Inferior parietal cortex (tissue), 1 donor: Measurements from ENCODE around the gene AUTS2.
"Not testable (repeated sequence)": the region's sequence is repeated elsewhere in the genome, so short reads cannot be mapped to it uniquely, and the experiment has no call there.

ENCODE experiments used
- DNase-seq: peaks from one replicate; pipeline ENCODE4 v3.0.0-alpha.2; 2016; ENCODE audit errors: extremely low spot score

The AUTS2 gene

GRCh38 chr7:70349031-70349430 is 750.8 kb downstream of the AUTS2 start:
- no peak for DNase-seq

GRCh38 chr7:70349819-70350218 is 751.5 kb downstream of the AUTS2 start:
- no peak for DNase-seq

DNA sequence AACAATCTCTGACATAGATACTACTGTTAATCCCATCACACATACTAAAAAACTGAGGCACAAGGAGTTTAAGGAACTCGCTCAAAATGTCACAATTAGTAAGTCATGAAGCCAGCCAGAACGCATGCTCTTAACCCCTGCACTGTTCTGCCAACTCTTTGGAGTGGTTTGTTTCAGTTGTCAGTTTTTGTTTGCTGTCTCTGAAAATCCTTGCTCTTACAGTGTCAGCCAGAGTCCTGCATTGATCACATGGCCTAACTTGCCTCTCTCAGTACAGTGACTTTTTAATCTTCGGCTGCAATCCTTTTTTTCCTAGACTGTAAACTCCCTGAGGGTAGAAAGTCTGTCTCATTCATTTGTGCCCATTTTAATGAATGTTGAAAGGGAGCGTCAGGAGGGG is 753.8 kb downstream of the AUTS2 start:
- DNase-seq = no peak

DNA sequence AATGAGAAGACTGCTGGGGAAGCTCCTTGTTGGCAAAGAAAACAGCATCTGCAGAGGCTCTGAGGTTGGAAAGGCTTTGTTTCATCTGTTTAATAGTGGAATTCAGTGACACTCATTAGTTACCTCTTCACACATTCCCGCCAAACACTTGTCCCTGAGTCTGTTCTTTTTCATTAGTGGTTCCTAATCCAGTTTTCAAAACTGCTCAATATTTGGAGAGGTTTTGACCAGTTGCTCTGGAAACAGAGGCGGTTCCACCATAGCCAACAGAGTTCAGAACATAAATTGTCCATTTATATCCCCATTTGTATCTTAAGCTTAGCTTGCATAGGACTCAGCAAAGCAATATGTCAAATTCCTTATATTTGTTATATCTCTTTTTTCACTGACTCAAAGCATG is 754.6 kb downstream of the AUTS2 start:
- no peak for DNase-seq

DNA sequence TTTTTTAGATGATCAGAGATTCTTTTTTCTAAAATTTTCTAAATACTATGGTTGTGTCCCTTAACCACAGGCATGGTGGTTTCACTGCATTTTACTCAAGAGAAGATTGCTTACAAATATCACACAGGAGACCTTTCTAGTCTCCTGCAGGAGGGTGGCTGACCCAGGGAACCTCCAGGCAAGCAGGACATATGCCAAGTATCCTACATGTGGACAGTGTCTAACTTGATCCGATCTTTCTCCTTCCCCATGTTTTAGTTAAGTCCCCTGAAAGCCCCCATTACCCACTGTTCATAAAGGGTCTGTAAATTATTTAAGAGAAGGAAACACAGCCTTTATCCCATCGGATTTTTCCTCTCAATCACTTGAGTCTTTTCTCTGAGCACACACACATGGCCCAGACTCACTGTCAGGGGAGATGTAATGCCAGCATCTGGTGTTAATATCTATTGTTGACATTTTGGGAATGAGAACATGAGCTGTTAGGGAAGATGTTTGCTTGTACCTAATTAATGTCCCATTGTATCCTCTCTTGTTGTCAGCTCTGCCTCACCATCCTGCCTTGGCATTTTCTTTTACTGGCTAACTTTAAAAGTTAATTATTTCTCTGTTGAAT is 755.2 kb downstream of the AUTS2 start:
- no peak for DNase-seq

GRCh38 chr7:70353946-70354335 is 755.7 kb downstream of the AUTS2 start:
- DNase-seq = no peak

- DNase-seq = no peak
These were observed 756.3 kb downstream of the AUTS2 start for GRCh38 chr7:70354409-70355169.

DNA sequence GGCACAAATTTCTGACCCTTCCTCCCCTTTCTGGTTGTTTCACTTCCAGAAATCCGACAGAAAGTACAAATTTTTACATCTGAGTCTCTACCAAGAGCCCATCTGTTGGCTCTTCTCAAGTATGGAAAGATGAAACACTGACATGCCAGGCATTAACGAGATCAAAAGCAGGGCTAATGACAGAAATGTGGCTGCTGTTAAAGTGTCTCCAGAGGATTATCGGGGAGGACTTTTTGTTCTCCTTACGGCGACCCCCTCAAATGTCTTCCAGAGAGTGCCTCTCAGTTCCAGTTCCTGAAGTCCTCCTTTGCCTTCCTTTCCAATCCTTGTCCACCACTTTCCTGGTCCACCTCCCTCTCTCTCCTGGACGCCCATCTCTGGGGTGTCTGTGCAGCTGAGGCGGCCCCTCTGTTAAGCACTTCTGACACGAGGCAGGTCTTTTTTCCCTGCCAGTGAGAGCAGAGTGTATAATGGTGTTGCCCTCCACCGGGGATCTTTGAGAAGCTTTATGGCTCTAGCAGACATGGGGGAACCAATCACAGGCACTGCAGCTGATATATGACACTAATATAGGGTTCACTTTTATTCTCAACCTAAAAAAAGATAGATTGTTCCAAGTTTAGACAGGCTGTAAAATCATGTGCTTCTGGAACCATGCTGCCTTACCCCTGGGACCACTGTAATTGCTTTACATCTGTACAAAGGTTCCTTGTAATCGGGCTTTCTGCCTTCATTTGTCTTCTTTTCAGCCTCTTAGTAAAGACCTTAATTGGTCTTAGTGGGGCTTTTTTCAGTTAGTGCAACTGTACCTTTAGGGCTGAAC is 757.1 kb downstream of the AUTS2 start:
- DNase-seq = no peak

DNA sequence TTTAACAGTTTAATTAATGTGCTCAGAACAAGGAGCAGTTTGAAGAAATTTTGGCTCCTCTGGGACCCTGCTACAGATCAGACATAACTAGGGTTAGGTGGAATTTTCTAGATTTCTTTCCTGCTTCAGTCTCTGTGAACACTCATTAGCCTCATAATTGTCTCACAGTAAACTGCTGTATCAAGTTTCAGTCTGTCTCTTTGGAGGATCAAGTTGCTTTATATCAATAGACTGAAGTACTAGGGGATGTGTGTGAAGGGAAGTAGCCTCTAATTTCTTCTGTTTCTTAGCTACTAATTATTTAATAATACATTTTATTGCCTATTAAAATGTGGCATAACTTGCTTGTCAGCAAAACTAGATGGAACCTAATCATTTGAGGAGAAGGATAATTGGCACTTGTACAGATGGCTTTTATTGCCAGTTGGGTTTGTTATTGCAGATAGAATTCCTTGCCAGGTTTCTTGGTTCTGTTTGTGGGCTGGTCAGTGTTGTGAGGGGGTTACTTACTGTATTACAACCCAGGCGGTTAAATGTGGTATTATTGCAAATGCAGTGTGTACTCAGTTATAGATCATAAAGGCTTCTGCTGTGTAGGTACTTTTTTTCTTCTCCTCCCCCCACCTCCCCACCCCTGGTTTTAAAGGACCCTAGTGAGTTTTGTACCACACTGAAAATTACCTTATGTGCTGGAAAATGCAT is 758.0 kb downstream of the AUTS2 start:
- no peak for DNase-seq

DNA sequence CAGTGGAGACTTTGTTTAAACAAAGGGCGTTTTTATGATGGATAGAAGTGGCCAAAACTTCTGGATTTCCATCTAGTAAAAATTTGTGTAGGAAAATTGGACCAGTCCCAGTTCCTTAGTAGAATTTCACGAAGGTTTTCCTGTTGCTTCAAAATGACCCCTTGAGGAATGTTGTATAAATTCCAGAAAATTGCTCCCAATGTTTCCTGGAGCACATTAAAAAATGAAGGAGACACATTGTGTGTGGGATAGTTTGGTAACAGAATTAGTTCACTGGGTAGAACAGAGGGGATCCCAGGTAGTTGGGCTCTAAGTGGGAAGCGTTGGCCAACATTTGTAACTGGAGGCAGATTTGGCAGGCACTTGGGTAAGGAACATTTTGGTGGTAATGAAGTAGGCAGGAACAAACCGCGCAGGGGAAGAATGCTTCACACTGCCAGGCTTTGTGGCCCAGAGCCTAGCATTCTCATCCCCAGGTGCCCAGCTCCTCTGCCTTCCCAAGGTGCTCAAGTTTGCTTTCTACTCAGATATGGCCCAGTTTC is 758.6 kb downstream of the AUTS2 start:
- DNase-seq = no peak

GRCh38 chr7:70360557-70360956 is 762.3 kb downstream of the AUTS2 start:
- no peak for DNase-seq

DNA sequence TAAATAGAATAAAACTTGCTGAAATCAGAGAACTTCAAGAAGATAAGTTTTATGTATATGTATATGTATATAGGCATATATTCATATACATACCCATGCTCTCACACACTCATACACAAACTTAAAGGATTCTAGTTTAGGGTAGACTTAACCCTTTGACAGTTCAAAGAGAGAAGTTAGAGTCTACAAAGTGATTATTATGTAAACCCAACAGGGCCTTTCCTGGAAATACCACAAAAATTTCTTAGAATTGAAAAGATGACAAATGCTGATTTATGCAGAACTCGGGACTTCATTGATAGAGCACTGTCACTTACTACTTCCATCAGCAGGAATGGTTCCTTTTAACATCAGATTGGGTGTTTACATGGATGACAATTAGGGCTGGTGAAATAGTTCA is 763.5 kb downstream of the AUTS2 start:
- DNase-seq = no peak

GRCh38 chr7:70364393-70364792 is 766.1 kb downstream of the AUTS2 start:
- not testable (repeated sequence) for DNase-seq

GRCh38 chr7:70371652-70372051 is 773.4 kb downstream of the AUTS2 start:
- no peak for DNase-seq

DNA sequence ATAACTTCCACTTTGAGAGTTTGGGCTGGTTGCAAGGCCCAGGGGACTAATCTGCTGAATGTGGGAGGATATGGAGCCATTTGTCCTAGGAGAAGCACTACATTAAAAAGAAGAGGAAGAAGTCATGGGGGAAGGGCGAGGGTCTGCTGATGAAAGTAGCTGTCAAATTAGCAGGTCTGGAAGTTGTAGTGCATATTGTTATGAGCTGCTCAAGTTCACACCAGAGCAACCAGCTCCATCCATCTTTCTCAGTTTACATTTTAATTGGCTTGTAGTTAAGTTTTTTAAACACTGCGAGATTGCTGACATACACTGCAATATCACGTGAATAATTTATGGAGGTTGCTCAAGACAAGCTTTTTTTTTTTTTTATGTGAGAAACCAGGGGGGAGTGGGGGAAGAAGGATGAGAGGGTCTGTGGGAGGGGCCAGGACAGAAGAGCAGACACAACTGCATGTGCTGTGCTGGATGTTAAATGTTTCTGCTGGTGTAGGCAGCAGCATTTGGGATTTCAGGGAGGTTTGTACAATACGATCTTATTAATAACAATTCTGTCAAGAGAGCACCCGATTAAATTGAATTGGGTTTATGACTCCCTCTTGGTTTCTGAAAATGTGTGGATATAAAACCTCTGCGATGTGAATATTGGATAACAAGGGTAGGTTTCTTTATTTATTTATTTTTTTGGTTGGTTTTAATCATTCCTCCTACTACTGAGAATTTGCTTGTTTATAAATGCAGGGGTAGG is 774.7 kb downstream of the AUTS2 start:
- DNase-seq = no peak

GRCh38 chr7:70374772-70375533 is 776.7 kb downstream of the AUTS2 start:
- no peak for DNase-seq

- DNase-seq = no peak
These were observed 778.3 kb downstream of the AUTS2 start for GRCh38 chr7:70376561-70377031.

DNA sequence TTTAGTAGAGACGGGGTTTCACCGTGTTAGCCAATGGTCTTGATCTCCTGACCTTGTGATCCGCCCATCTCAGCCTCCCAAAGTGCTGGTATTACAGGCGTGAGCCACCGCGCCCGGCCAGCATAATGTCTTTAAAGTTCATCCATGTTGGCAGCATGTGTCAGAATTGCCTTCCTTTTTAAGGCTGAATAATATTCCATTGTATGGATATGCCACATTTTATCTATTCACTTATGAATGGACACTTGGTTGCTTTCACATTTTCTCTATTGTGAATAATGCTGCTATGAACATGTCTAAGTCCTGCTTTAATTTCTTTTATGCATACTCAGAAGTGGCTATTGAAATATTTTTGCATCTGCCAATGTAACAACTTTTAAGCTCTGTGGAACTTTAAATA is 779.7 kb downstream of the AUTS2 start:
- DNase-seq = no peak

DNA sequence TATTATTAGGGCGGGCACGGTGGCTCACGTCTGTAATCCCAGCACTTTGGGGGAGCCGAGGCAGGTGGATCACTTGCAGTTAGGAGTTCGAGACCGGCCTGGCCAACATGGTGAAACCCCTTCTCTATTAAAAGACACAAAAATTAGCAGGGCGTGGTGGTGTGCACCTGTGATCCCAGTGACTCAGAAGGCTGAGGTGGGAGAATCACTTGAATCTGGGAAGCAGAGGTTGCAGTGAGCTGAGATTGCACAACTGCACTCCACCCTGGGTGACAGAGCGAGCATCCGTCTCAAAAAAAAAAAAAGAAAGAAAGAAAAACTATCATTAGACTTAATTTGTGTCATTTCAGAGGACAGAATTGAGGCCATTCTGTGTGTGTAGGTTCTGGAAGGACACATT is 780.9 kb downstream of the AUTS2 start:
- DNase-seq = no peak

GRCh38 chr7:70380421-70381015 is 782.2 kb downstream of the AUTS2 start:
- no peak for DNase-seq
